AG08395 (cell line): ENCODE results near the gene CHSY3.
"Not testable (repeated sequence)": the region's sequence is repeated elsewhere in the genome, so short reads cannot be mapped to it uniquely, and the experiment has no call there.

Source experiments
- DNase-seq: peaks from one replicate; pipeline ENCODE4 v3.0.0; 2012; ENCODE audit warnings: mixed read lengths, low spot score

Gene CHSY3

DNA sequence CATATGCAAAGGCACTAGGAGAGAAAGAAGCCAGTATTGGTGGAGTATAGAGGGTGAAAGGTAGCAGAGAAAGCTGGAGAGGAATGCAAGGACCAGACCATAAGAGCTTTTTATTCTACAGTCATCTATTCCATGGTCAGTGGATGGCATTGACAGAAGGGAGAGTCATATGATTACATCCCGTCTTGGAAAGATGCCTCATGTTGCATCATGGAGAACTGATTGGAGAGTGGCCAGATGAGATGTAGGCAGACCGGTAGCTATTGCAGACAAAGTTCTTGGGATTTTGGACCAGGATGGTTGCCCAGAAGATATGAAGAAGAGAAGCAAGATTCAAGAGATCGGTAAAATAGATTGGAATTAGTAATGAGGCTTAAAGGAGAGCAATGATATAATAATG lies 260.7 kb downstream of the CHSY3 start:
- DNase-seq = peak; percentile 2

DNA sequence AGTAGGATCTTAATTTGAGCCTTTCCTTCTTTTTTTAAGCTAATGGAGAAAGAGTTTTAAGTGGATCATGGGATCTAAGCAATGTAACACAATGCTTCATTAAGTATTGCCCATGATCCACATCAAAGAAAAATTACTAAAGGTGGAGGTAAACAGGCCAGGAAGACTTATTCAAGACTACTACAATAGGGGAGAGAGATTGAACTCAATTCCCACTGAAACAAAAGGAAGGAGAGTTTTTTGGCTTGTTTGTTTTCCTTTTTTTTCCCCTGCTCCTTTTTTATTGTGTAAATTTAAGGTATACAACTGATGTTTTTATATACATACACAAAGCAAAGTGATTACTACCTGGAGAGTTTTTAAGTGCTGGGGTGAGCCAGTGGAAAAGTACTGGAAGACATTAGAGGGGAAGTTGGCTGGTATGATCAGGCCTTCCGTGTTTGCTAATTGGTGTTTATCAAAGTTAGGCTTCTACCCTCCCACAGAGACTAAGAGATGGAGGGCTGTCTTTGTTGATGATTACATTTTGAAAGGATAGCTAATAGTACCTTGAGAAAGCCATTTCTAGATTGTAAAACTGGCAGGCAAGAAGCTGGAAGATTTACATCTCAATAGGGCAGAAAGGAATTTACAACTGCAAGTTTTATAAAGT lies 262.7 kb downstream of the CHSY3 start:
- no peak for DNase-seq

DNA sequence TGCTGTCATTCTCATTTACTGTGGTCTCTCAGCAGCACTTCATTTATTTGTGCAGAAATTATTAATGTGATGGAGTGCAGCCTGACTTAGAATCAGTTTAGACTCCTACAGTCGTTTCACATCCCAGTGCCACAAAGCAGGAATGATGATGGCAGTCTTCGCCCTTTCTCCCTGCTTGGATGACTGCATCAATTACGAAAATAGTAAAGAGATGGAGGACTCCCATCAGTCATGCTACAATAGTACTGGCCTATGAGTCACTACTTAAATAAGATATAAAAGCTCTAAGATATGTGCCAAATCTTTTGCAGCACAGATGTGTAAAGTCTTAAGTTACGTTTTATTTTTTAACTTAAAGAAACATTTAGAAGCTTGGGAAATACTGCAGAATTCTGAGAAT lies 263.9 kb downstream of the CHSY3 start:
- no peak for DNase-seq

DNA sequence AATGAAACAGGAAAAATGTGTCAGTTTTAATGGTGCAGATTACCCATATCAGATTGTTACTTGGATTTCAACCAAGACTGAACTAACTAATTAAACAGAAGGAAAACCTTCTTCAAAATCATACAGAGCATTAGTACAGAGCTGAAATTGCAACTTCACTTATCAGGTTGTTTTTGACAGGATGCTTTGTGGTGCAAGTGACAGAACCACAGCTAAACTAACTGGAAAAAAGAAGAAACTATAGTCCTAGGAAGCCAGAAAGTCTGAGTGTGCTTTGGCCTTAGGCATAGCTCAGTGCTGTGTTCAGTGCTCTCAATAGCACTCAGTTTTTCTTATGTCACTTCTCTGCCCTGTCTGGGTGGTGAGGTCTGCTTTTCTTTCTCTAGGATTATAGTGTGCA lies 267.4 kb downstream of the CHSY3 start:
- DNase-seq = no peak

DNA sequence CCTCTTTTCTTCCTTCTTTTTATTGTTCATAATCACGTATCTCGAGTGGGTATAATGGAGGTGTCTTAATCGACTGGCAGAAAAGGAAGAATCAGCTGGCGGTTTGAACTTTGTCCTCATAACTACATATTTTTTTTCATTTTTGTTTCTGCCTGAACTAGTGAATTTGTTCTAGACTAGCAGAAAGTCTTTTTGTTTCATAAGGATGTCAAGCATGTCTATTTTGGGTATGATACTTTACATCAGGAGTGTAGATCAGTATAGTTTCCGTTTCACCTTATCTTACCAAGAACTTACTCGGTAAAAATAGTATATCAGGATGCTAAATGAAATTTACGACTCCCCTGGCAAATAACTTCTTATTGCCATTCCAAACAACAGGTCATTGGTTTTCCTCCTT lies 278.9 kb downstream of the CHSY3 start:
- no peak for DNase-seq

DNA sequence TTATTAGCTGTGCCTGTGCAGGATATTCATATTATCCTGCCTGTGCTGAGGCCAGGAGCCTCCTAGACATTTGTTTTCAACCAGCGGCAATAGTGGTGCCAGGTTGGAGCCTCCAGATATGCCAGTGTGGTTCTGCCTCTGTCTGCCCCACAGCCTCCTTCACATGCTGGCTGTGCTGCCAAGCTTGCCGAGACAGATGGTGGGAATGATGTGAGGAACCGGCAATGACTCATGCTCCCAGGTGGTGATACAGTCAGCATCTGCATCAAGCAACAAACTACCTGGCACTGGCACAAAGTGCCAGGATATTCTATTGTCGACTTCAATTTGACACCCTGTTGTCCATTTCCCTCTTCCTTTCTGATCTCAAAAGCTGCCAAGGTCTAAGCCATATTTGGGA lies 285.7 kb downstream of the CHSY3 start:
- no peak for DNase-seq

DNA sequence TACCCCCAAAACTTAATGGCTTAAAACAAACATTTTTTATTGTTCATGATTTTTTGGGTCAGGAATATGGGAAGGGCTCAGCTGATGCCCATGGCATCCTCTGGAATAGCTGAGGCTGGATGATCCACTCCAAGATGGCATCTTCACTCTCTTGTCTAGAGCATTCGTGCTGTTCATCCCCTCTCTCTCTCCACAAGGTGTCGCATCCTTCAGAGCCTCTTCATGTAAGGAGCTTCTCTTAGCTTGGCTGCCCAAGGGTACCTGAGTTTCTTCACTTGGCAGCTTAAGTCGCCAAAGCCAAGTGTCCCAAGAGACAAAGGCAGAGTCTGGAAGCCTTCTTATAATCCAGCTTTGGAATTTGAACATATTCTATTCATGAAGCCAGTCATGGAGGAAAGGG lies 294.7 kb downstream of the CHSY3 start:
- DNase-seq = peak; percentile 9

DNA sequence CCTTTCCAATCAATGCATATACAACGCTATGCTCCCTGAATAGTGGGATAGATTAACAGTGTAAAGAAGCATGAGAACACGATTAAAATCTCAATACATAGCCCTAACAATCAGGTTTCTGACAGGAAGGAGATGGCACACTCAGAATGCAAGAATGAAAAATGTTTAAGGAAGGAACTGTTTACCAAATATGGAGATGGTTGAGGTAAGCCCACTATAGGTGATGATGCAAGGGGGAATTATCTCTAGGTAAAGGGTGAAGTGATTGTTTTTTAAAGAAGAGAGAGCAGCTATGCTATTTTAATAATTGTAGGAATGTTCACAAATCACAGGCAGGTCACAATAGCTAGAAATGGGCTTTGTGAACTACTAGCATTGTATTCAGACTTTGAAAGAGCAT lies 302.4 kb downstream of the CHSY3 start:
- no peak for DNase-seq

DNA sequence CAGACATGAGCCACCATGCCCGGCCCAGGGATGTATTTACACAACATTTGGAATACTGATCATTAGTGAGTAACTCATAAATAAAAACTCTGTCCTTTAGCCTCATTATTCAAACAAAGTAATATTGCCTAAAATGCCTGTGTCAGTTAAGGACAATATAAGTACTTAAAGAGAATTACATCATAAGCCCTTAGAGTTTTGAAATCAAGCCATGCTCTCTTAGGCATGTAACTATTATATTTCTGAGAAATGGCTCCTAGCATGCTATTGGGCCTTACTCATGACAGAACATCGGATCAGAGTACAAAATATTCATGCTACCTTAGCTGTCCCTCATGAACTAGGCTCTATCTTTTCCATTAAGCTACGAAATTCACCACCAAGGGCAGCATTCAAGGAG lies 309.3 kb downstream of the CHSY3 start:
- DNase-seq = no peak

DNA sequence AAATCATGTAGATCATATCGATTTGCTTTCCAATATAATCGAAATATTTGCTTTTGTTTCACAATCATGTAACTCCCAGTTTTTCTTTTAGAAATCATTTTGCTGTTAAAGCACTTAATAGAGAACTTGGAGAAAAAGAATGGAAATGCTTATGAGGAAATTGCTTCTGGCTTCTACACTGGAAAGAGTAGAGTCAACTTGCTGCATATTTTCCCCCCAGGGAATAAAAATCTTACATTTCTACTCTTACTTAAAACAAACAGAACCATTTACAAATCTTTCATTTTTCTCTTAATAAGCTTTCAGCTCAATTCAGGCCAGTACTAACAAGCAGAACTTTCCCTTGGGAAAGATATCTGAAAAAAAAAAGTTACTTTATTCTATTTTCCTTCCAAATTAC lies 312.0 kb downstream of the CHSY3 start:
- DNase-seq = no peak

DNA sequence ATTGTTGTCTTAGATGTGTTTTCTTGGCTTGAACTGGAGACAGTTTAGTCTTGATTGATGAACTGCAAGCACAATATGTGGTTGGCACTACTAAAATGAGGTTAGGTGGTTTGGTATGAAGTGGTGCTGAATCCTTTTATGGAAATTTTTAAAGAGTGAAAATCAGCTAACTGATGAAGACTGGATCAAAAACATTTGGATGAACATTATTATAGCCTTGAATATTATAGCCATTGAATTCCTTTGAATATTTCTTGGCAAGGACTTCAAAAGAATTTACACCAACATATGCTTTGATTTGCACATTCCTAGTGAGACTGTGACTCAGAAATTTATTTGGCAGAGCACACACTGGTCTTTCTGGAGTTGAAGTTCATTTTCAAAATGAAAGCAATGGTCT lies 318.3 kb downstream of the CHSY3 start:
- DNase-seq = peak; percentile 27

DNA sequence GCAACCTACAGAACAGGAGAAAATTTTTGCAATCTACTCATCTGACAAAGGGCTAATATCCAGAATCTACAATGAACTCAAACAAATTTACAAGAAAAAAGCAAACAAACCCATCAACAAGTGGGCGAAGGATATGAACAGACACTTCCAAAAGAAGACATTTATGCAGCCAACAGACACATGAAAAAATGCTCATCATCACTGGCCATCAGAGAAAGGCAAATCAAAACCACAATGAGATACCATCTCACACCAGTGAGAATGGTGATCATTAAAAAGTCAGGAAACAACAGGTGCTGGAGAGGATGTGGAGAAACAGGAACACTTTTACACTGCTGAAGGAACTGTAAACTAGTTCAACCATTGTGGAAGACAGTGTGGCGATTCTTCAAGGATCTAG lies 322.3 kb downstream of the CHSY3 start:
- not testable (repeated sequence) for DNase-seq

DNA sequence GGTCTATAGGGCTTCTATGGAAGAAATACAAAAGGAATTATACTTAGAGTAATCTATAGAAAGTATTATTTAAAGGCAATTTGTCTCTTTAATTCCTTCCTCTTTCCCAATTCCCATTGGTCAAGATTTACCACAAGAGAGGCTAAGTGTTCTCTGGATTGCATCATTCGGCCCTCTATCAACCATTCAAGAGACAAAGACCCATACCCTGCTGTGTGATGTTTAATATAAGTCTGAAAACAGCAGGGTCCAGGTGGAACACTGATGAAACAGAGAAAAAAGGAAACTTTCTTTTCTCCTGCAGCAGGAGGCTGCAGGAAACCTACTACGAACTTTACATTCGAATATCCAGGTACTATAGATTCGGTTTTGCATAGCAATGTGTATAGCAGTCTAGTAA lies 323.4 kb downstream of the CHSY3 start:
- DNase-seq = no peak

DNA sequence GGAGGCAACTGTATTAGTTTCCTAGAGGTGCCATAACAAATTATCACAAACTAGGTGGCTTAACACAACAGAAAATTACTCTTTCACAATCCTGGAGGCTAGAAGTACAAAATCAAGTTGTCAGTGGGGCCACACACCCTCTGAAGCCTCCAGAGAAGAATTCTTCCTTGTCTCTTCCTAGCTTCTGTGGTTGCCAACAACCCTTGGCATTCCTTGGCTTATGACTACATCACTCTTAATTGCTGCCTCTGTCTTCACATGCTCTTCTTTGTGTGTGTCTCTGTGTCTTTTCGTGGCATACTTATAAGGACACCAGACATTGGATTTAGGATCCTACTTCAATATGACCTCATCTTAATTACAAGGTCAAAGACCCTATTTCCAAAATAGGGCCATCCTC lies 327.5 kb downstream of the CHSY3 start:
- DNase-seq = no peak

DNA sequence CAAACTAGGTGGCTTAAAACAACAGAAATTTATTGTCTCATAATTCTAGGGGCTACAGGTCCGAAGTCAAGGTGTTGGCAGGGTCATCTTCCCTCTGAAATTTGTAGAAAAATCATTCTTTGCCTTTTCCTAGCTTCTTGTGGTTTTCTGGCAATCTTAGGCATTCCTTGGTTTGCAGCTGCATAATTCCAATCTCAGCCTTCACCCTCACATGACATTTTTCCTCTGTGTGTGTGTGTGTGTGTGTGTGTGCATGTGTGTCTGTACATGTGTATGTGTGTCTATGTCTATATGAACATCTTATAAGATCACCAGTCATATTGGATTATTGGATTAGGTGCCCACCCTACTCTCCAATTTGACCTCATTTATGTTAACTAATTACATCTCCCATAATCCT lies 330.6 kb downstream of the CHSY3 start:
- DNase-seq = no peak
